ENCODE measurements around the gene FOCAD. TPM values are rescaled to one million over a fixed set of nuclear protein-coding genes. Genes with fewer than 3 reads are reported as not detected.

Gene FOCAD
- total RNA-seq, 1 donor from 2014 or later: 25.5 TPM

- peak overlapping the region; percentile 55 for H3K27ac ChIP-seq
- H3K27me3 ChIP-seq: no peaks in the 10 kb centered on the region
- H3K4me3 ChIP-seq: peak overlapping the region; percentile 50
- no peaks in the 10 kb centered on the region for H3K9me3 ChIP-seq
- intact Hi-C loops (cut with DNase I): no loop called here
- peak; percentile 31 for ATAC-seq
- no peaks in the 10 kb centered on the region for H3K36me3 ChIP-seq
- DNase-seq: no peak
- TF ChIP-seq, protein P1, sequence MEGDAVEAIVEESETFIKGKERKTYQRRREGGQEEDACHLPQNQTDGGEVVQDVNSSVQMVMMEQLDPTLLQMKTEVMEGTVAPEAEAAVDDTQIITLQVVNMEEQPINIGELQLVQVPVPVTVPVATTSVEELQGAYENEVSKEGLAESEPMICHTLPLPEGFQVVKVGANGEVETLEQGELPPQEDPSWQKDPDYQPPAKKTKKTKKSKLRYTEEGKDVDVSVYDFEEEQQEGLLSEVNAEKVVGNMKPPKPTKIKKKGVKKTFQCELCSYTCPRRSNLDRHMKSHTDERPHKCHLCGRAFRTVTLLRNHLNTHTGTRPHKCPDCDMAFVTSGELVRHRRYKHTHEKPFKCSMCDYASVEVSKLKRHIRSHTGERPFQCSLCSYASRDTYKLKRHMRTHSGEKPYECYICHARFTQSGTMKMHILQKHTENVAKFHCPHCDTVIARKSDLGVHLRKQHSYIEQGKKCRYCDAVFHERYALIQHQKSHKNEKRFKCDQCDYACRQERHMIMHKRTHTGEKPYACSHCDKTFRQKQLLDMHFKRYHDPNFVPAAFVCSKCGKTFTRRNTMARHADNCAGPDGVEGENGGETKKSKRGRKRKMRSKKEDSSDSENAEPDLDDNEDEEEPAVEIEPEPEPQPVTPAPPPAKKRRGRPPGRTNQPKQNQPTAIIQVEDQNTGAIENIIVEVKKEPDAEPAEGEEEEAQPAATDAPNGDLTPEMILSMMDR (IDR thresholded peaks at IDR 0.05): no peak
- no peaks in the 10 kb centered on the region for H3K4me1 ChIP-seq
Observed at GRCh38 chr9:20658677-20659473, 25.2 kb upstream of the FOCAD start.

DNA sequence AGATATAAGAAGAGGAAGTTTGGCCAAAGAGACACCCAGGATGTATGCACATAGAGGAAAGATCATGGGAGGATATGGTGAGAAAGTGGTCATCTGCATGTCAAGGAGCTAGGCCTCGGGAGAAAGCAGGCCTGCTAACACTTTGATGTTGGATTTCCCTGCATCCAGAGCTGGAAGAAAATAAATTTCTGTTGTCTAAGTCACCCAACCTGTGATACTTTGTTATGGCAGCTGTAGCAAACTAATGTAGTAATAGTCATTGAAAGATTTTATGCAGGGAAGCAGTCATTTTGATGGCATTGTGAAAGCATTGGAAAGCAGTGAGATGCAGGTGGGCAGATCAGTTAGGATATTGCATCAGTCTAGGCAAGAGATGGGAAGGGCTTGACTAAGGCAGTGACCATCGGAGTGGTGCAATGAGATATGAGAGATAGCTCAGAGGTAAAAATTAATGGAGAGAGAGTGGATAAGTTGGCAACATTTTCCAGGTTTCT, 24.5 kb upstream of the FOCAD start:
- intact Hi-C loops (cut with DNase I): no loop called here
- Histone ChIP-seq H3K9me3 (no peaks in the 10 kb centered on the region), H3K36me3 (no peaks in the 10 kb centered on the region), H3K27ac (no peak overlapping the region), H3K4me3 (no peak overlapping the region), H3K27me3 (no peaks in the 10 kb centered on the region), H3K4me1 (no peaks in the 10 kb centered on the region)
- TF ChIP-seq, protein P1 (IDR thresholded peaks at IDR 0.05): no peak
- no peak for ATAC-seq
- DNase-seq: no peak

DNA sequence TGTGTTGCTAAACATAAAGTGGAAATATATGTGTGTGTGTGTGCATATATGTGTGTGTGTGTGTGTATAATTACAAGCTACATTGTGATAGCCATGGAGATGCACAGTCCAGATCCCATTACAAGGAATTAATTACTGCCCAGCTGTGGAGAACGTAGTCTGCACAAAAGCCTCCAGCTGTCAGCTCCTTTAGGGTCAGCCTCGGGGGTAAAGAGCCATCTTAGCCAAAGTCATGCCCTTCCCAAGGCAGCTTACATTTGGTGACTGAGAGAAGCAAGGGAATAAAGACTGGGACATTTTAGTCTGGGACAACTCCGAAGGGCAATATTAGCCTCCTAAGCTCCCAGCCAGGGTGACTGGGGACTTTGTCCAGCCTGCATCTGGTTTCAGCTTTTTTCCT, 21.9 kb upstream of the FOCAD start:
- DNase-seq: no peak
- H3K27ac ChIP-seq: no peak overlapping the region

GRCh38 chr9:20663133-20663532, 20.9 kb upstream of the FOCAD start:
- TF ChIP-seq, protein P1 (IDR thresholded peaks at IDR 0.05): no peak
- DNase-seq: no peak
- Histone ChIP-seq H3K4me1 (no peaks in the 10 kb centered on the region), H3K36me3 (no peaks in the 10 kb centered on the region), H3K9me3 (no peaks in the 10 kb centered on the region), H3K4me3 (no peak overlapping the region), H3K27me3 (no peaks in the 10 kb centered on the region), H3K27ac (no peak overlapping the region)
- intact Hi-C loops (cut with DNase I): no loop called here
- ATAC-seq: no peak

More for the DNA sequence above, 21.9 kb upstream of the FOCAD start:
- intact Hi-C loops (cut with DNase I): no loop called here
- ATAC-seq: no peak
- Histone ChIP-seq H3K36me3 (no peaks in the 10 kb centered on the region), H3K4me3 (no peak overlapping the region), H3K9me3 (no peaks in the 10 kb centered on the region), H3K27me3 (no peaks in the 10 kb centered on the region), H3K4me1 (no peaks in the 10 kb centered on the region)
- TF ChIP-seq, protein P1 (IDR thresholded peaks at IDR 0.05): no peak

DNA sequence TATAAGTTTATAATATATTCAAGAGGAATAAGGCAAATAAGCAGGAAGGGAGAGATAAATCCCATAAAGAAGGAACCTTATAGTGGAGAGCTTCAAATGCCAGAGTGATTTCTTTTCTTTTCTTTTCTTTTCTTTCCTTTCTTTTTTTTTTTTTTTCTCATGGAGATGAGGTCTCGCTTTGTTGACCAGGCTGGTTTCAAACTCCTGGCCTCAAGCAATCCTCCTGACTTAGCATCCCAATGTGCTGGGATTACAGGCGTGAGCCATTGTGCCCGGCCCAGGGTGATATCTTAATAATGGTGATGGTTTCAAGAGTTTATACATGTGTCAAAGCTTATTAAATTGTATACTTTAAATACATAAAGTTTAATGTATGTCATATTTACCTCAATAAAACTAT, 19.6 kb upstream of the FOCAD start:
- H3K27me3 ChIP-seq: no peaks in the 10 kb centered on the region
- TF ChIP-seq, protein P1 (IDR thresholded peaks at IDR 0.05): no peak
- intact Hi-C loops (cut with DNase I): no loop called here
- ATAC-seq (no peak), DNase-seq (no peak)
- H3K4me1 ChIP-seq: no peaks in the 10 kb centered on the region
- no peaks in the 10 kb centered on the region for H3K9me3 ChIP-seq
- H3K4me3 ChIP-seq: no peak overlapping the region
- no peak overlapping the region for H3K27ac ChIP-seq
- no peaks in the 10 kb centered on the region for H3K36me3 ChIP-seq

Measured in upper lobe of right lung (tissue), 1 donor.